Hematopoietic multipotent progenitor cell treated with erythropoietin and hydrocortisone succinate and interleukin-3 and kit ligand, for 17 days (in vitro differentiated cells): ENCODE measurements around the gene LCNL1.

Experiments used
- DNase-seq: peaks from one replicate; pipeline ENCODE4 v3.0.0-alpha.2; 2015; ENCODE audit warnings: low spot score

Gene LCNL1

DNA sequence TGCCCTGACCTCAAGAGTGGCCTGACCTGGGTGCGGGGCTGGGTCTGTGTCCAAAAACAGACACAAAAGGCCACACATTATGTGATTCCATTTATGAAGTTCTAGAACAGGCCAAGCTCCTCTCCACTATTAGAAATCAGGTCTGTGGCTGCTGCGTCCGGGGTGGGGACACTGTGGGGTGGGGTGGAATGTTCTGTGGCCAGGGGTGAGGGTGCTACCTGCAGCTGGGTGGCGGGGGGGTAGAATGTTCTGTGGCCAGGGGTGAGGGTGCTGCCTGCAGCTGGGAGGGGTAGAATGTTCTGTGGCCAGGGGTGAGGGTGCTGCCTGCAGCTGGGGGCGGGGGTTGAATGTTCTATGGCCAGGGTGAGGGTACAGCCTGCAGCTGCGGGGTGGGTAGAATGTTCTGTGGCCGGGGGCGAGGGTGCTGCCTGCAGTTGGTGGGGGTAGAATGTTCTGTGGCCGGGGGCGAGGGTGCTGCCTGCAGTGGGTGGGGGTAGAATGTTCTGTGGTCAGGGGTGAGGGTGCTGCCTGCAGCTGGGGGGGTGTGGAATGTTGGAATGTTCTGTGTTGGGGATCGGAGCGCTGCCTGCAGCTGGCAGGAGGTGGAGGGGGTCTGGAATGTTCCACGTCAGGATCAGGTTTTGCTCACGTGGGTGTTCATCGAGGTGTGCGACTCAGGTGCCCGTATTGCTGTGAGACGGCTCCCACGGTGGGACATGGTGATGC, 22.4 kb upstream of the LCNL1 start:
- DNase-seq: no peak

DNA sequence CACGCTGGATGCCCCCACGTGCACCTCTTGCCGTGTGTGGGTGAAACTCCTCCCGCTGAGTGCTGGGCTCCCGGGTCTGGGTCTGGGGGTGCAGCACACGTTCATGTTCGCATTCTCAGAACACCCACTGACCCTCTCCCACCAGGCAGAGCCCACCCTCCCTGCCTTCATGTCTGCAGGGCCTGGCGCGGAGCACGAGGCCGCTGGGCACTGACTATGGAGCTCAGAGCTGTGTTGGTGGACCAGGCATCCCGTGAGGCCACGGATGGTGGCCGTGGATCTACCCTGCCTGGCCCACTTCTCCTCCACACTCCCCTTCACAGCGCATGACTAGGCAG, 21.9 kb upstream of the LCNL1 start:
- no peak for DNase-seq

DNA sequence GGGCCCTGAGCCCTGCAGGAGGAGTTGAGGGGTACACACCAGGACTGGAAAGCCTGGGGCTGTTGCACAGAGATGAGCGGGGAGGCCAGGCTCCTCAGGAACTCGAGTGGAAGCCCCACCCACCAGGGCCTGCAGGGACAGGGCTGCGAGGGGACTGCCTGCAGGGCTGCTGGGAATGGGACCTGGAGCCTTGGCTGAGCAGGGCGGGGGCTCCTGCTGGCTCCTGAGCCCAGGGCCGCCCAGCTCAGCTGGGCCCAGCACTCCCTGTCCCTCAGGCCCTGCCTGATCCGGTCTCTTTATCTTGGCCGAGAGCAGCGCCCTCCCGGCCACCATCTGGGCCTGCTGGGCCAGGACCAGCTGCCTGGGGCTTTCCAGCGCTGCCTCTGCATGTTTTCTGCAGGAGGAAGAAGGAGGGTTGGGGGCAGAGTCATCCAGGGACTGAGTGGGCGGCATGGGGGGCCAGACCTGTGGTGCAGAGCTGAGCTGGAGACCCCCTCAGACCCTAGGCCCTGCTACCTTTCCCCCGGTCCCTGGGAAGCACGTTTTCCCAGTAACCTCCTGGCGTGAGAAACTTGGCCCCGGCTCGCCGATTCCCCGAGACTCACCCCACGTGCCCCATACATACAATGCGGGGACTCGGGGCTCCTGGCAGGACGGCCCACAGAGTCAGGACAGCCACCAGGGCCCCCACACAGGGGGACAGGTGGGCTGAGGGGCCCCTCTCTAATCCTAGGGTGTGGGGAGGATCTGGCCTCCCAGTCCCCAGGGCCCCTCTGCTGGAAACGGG, 21.3 kb upstream of the LCNL1 start:
- no peak for DNase-seq

DNA sequence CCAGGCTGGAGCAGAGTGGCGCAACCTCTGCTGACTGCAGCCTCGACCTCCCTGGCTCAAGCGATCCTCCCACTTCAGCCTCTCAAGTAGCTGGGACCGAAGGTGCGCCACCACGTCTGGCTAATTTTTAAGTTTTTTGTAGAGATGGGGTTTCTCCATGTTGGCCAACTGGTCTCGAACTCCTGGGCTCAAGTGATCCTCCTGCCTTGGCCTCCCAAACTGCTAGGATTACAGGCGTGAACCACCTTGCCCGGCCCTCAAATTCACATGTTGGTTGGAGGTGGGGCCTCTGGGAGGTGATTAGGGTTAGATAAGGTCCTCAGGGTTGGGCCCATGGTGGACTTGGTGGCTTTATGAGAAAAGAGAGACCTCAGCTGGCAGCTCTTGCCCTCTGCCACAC, 20.6 kb upstream of the LCNL1 start:
- DNase-seq: no peak

DNA sequence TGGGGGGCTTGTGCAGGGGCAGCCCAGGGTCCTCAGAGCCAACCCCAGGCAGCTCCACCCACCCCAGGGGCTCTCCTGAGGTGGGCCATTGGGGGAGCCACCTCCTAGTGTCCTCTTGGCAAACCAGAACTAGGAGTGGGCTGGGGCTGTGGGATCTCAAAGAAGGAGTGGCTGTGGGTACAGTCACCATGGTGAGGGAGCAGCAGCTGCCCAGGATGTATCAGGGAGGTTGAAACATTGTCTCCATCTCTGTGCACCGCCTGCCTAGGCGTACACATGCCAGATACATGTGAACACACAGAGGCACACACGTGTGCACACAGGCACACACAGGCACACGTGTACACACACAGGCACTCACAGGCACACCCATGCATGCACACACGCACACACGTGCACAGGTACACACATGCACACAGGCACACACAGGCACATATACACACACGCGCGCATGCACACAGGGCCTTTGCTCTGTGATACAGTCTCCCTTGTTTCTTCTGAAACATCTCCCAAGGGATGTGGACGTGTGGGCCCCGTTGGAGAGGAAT, 20.0 kb upstream of the LCNL1 start:
- DNase-seq: no peak

DNA sequence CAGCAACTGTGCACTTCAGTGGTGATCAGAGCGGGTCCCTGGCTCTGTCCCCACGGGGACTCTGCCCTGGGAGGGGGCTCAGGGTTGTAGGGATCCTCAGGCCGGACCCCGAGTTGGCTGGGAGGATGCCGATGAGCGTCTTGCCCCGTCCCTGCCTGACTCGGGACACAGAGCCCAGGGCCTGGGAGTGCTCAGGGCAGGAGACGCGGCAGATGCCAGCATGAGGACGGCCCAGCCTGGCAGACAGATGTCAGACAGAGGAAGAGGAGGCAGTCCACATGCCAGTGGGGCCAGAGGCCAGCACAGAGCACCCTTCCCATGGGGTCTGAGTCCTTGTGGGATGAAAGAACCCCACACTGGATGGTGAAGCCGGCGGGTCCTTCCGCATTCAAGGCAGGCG, 19.5 kb upstream of the LCNL1 start:
- no peak for DNase-seq

DNA sequence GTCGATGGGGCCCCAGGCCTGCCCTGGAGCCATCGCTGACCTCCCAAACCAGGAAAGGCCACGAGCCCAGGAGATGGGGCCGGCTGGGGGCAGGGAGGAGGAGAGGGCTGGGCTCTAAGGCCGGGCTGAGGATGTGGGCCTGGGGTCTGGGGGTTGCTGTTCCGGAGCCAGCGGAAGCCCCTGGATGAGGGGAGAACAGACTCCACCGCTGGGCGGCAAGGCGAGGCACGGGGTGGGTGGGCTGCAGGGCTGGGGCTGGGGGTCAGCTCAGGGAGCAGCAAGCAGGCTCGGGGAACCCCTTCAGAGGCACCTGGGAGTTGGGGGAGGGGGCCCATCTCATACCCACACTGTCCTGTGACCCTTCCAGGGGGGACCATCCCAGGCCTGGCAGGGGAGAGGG, 19.0 kb upstream of the LCNL1 start:
- no peak for DNase-seq

DNA sequence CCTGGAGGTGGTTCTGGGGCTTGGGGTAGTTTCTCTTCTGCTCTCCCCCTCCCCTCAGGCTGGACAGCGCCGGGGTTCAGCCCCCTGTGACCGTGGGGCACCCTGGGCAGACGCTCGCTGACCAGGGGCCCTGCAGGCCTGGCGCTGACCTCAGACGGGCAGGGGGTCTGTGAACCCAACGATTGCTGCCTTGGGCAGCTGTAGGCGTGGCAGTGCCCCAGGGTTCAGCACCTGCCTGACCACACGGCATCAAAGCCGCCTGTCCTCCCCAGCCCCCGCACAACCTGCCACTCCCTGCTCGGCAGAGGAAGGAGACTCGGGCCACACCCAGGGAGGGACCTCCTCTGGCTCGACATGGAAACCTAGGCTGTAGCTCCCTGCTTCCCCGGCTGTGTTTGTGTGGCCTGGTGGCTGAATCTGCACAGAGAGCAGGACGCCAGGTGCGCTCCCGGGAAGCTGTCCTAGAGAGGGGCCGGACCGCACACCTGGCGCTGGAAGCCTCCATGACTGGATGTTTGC, 18.6 kb upstream of the LCNL1 start:
- no peak for DNase-seq

DNA sequence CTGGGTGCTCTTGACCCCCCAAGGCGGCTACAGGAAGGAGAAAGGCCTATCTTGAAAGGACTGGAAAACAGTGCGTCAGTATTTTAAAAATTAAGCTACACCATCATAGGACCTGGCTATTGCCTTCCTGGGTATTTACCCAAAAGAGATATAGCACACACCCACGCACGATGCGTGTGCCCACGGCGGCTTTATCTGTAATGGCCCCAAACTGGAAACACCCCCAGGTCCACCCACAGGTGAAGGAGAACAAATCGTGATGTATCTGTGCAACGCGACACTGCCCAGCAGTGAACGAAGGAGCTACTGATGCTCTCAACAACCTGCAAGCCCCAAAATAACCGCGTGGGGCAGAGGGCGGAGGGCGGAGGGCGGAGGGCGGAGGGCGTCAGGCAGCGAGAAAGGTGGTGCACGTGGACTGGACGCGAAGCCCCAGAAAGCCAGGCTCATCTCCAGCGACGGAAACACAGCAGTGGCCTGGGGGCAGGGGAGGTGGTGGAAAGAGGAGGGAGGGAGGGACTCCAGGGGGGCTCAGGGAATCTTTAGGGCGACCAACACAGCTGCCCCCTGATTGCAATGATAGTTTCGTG, 17.9 kb upstream of the LCNL1 start:
- DNase-seq: no peak

DNA sequence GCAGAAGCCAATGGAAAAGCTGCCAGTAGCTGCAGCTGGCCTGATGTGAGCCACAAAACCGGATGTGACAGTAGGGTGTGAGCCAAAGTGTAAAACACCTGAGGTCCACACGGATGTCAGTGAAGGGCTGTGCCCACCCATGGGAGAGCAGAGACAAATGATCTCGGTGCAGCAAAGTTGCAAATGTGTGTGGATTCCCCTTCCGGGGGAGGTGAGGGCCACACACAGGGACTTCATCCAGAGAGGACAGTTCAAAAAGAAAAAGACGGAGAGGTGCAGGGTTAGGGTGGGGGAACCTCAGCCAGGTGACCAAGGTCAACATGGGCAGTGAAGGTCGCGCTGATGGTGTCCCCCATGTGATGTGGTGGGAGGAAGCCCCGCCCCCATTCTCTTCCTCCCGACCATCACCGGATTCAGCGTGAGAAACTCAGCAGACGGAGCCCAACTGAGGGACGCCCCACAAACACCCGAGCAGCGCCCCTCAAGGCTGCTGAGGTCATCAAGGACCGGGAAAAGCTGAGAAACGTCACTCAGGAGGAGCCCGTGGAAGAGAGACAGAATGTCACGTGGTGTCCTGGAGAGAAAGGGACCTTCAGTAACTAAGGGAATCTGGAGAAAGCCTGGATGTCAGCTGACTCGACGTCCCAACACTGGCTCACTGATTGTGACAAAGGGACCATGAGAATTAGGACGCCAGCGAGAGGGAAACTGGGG, 16.9 kb upstream of the LCNL1 start:
- no peak for DNase-seq

DNA sequence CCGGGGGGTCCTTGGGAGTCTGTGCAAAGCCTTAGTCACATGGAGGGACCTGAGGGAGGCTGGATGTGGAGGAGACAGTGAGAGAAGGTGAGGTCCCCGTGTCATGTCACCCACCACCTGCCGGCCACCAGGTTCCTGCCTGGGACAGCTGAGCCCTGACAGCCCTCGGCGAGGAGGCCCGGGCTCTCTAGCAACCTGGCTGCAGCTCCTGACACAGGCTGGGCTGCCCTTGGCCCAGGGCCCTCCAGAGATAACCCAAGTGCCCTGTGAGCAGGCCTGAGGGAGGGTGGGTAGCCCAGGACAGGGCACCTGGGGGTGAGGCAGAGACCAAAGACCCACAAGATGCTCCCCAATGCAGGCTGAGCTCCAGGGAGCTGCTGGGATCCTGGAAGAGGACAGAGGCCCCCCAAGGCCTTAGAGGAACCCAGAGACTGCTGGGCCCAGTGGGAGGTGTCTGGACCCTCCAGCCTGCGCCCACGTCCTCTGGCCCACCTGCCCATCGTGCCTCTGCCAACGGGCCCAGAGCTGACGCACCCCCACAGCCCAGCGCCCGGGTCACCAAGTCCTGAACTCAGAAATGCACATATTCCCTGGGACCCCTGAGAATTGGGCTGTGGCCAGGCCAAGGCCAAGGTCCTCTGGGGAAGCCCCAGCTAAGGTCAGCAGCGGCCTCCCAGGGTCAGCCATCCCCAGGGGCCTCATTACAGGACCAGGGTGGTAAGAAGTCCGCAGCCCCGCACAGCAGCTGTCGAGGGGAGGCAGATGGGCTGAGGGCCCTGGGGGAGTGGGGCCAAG, 14.3 kb upstream of the LCNL1 start:
- no peak for DNase-seq

DNA sequence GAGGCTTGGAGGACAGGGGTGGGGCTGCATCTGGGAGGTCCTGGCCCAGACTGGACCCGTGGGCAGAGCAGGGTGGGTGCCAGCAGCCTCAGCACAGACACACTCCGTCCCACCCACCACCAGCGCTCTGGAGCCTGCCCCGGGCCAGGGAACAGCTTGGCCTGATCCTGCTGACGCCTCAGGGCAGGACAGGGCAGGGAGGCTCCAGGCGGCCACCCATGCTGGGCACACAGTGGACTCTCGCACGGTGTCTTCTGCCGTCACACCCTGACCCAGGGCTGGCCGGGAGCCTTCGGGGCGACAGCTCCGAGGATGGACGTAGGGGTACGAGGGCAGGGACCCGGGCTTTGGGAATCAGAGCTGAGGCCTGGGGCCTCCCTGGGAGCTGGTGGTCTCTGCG, 13.6 kb upstream of the LCNL1 start:
- no peak for DNase-seq

DNA sequence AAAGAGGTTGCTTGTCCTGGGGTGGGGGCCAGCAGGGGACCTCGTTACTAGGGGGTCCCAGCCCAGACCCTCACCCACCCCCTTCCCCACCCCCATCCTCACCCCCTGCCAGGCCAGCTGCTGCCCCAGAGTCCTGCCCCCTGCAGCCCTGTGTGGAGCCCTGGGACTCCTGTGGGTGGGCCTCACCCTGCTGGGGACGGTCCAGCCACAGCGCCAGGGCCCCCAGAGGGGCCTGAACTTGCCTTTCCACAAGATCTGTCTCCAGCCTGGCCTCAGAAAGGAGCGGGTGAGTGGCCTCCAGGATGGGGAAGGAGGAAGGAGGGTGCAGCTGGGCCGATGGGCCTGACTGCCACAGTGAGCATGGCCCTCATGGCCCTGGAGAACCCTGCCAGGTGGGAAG, 13.0 kb upstream of the LCNL1 start:
- DNase-seq: no peak

DNA sequence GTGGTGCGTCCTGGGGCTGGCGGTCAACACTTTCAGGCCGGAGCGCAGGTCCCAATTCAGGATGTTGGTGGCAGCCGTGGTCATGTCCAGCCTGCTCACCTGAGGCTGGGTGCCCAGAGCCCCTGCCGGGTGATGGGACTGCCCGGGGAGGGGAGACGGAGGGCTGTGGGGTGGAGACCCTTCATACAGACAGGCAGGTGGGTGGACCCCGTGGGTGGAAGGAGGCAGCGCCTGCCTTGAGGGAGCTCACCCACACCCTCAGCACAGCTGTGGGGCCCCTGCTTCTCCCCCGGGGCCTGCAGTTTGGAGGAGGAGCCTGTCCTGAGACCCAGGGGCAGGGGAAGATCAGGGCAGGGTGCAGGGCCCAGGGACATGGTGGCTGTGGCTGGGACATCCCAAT, 12.4 kb upstream of the LCNL1 start:
- no peak for DNase-seq

DNA sequence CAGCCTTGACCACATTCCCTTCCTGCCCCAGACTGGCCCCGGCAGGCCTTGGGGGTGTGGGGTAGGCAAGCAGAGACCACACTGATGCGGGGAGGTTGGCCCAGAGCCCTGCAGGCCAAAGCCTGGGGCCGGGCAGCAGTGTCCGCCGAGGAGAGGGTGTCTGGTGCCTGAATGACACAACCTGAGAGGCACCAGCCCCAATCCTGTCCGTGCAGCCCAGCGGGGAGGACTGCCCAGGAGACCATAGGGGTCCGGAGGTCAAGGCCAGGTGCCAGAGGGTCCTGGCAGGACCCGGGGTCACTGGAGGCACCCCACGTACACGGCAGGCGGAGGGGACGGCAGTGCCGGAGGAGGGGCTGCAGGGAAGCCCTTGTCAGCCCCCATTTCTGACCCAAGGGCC, 11.0 kb upstream of the LCNL1 start:
- no peak for DNase-seq

DNA sequence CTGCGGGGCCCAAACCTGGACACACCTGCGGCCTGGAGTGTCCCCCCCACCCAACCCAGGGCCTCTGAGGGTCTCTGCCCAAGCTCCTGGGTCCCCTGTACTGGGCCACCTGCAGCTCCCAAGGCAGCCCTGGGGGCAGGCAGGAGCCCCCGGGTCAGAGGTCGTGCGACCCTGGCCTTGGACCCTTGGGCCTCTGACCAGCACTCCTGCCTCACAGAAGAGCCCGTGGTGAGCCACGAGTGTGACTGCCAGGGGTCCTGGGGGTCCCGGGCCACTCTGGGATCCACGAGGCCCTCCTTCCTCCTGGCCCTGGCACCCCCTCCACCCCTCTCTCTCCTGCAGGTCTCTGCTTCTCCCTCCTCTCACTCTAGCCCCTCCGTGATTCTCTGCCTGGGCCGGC, 10.5 kb upstream of the LCNL1 start:
- no peak for DNase-seq

DNA sequence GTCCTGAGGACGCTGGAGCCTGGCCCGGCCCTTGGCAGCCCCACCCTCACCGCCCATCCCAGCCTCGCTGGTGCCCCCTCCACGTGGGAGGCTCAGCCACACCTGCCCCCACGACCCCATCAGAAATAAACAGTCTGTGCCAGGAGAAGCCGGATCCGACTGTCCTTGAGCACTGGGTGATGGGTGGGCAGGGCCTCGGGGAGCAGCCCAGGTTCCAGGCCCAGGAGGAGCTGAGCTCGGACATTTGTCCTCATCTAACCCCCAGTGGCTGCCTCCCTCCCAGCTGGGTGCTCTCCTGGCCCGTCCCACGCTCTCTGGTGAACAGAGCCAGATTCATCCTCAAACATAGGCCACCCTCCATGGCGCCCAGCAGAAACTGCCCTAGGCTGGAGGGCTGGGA, 10.1 kb upstream of the LCNL1 start:
- DNase-seq: no peak

DNA sequence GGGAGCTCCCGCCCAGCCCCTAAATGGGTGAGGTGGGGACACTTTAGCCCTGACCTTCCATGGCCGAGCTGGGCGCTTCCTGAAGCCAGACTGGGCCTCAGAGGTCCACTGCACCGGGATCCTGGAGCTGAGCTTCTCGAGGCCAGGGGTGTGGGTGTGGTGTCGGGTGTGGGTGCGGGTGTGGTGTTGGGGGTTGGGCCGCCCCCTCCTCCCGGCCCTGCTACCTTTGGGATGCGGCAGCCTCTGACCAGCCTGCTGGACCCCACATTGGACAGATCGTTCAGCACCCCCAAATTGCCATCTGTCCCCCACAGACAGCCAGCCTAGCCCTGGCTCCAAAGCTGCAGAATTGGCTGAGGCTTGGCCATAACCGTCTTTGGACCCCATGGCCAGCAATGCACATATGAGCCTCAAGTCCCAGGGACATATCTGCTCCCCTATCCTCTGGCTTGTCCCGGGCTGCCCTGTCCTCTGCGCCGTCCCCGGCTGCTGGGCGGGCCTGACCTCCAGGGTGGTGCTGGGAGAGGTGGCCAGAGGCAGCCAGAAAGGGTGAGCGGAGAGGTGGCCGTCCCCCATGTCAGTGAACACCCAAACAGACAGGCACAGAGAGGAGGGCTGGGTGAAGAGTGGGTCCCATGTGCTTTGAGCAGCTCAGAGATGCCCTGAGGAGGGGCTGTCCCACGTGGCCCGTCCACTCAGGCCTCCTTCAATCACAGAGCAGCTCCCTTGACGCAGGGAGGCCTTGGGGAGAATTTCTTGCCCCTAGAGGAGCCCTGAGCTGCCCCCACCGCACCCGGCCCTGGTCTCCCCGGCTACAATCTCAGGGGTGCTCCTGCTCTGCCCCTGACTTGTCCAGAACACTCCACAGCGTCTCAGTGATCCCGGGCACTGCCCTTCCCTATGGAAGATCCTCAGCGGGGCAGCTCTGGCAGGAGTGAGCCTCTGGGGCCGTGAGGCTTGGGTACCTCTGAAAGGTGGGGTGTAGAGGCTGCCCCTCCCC, 8.9 kb upstream of the LCNL1 start:
- DNase-seq: no peak

DNA sequence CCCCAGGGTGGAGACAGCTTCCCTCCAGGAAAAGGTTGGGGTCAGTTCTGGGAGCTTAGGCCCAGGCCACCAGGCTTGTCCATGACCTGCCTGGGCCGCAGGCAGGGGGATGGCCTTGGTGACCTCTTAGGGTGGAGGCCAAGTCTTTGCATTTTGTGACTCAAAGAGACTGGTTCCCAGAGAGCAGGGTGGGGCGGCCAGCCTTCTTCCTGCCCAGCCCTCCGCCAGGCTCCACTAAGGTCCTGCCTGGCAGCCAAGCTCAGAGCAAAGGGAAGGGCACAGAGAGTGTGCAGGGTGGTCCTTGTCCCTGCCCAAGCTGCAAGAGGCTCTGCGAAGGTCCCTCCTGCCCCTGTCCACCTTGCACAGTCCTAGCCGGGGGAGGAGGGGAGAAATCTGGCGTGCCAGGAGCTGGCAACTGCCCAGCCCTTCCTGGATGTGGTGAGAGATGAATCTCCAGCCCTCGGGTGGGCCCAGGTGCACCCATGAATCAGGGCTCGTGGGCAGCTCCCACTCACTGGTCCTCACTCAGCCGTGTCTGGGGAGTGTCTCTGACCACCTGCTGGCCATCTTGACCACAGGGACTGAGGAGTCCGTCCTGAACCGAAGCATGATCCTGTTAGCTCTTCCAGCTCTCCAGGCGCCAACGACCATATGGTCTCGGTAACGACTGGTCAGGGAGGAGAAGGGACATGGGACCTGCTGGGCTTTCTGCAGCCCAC, 7.8 kb upstream of the LCNL1 start:
- no peak for DNase-seq

DNA sequence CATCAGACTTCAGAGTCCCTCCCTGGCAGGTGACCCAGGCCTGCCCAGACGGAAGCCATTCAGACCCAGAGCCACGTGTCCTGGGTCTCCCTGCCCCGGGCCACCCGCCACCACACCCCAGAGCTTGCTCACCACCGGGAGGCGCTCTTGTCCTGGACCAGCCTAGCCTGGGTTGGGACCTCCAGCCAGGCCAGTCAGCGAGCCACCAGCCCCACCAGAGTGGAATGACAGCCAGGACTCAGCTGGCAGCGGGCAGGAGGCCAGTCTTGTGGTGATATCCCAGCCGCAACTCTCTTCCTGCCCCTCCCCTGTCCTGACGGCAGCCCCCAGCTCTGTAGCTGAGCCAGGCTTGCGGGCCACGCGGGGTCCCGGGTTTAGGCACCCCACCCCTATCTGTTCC, 7.1 kb upstream of the LCNL1 start:
- no peak for DNase-seq
